Tibial nerve (tissue), 4 donors: Measurements from ENCODE around the gene DISC1.

Source experiments
- CTCF ChIP-seq, 5 experiments: fragments of 200-600 bp in 3 of 5; fragments of 450-650 bp in 2 of 5; sonication (generic) in 3 of 5; IDR thresholded peaks; one replicate each; pipeline ENCODE4 v1.5.1; 2016 to 2019; ENCODE audit warnings: antibody characterized with exemption in 5 of 5, mild to moderate bottlenecking in 3 of 5, moderate library complexity in 2 of 5
- EP300 ChIP-seq, 2 donors: sonication (generic); formaldehyde crosslinking; IDR thresholded peaks; one replicate each; pipeline ENCODE4 v1.6.1; 2017; ENCODE audit warnings: antibody characterized with exemption in 2 of 2, mild to moderate bottlenecking in 1 of 2
- POLR2A ChIP-seq, 2 donors: fragments of 450-650 bp; IDR thresholded peaks; one replicate each; pipeline ENCODE4 v1.6.1; 2017; ENCODE audit warnings: antibody characterized with exemption in 2 of 2, mild to moderate bottlenecking in 2 of 2, moderate library complexity in 2 of 2

- TF ChIP-seq CTCF (IDR thresholded peaks at IDR 0.05) (no peak), POLR2A (IDR thresholded peaks at IDR 0.05) (no peak), EP300 (IDR thresholded peaks at IDR 0.05) (no peak)
Observed at GRCh38 chr1:231890791-231891190, 264.2 kb downstream of the DISC1 start.
